HL-60/S4 (cell line): ENCODE results near the gene NIM1K.
"Not testable (repeated sequence)": the region's sequence is repeated elsewhere in the genome, so short reads cannot be mapped to it uniquely, and the experiment has no call there.

Experiments used
- in situ Hi-C: fragments of 300-500 bp; cut with MboI; formaldehyde crosslinking; loops from 2 replicates; pipeline ENCODE4 v1.14.3; 2022; ENCODE audit warnings: low sequenced_read_pairs

NIM1K gene

DNA sequence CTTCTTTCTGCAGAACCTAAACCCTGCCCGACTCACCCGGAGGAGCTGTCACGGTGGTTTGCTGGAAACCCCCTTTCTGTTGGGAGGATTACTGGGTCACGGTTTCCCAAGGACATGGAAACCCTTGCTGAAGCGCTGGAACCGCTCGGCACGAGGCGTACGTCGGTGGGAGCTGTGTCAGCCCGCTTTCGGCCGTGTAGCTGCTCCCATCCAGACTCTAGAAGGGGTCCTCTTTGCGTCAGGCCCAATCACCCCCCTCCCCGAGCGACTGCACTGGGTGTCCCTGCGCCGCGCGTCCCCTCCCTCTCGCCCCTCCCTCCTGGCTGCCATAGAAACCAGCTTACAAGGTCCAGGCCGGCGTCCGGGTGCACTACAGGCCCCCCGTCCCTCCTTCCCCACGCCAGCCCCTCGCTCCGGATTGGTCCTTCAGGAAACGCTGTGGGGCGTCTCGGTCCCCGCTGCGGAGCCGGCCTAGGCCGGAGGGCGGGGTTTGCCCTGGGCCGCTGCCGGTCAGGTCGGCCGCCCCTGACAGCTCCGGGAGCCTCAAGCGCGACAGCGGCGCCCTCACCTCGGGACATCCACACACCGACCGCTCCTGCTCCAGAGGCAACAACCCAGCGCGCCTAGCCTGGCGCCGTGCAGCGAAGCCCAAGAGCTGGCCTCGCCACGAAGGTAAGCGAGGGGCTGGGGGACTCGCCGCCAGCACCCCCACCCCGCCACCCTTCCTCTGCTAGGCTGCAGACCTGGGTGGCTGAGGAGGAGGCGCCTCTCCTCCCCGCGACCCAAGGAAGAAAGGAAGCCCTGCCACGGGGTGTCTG is at the start of gene NIM1K:
Gene NIM1K (plus strand): TSS at position 486 of the 818 bp plus-strand sequence. CDS start 53,551 bp downstream, outside the sequence.
- in situ Hi-C loops = no loop called here

DNA sequence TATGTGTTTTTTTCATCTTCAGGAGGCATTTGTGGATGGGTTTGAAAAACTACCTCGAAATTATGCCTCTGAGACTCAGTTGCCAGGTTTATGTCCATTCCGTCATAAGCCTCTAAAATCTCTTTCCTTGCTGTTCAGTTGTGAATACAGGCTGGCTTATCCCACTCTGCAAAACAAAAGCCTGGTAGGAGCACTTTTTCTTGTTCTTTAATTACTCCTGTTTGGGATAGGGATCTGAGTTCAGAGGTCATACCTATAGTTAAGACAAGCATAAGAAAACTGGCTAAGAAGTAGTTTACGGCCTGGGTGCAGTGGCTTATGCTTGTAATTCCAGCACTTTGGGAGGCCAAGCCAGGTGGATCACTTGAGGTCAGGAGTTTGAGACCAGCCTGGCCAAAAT is 47.0 kb upstream of the NIM1K start:
- in situ Hi-C loops = no loop called here

DNA sequence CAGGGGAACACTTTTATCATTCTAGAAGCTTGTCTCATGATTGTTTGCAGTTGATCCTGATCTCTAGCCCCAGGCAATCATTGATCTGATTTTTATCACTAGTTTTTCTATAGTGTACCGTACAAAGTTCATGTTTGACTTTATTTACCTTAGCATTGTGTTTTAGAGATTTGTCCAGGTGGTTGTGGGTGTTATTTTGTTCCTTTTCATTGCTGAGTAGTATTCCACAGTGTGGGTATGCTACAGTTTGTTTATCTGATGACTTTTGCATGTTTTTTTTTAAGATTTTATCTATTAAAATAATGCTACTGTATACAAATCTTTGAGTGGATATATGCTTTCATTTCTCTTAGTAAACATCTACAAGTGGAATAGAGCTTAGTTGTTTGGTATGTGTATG is 45.1 kb upstream of the NIM1K start:
- in situ Hi-C loops = no loop called here

DNA sequence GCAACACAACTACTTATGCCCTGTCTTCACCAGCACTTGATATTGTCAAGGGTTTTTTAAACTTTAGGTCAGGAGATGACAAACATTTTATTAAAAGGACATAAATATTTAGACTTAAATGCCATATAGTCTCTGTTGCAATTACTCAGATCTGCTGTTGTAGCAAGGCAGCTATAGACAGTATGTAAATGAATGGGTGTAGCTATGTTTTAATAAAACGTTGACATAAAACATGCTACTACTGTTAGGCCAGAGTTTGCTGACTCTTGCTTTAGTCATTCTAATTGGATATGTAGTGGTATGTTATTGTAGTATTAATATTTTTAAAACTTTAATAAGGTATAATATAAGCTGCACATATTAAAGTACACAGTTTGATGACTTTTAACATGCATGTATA is 43.6 kb upstream of the NIM1K start:
- in situ Hi-C loops = no loop called here

DNA sequence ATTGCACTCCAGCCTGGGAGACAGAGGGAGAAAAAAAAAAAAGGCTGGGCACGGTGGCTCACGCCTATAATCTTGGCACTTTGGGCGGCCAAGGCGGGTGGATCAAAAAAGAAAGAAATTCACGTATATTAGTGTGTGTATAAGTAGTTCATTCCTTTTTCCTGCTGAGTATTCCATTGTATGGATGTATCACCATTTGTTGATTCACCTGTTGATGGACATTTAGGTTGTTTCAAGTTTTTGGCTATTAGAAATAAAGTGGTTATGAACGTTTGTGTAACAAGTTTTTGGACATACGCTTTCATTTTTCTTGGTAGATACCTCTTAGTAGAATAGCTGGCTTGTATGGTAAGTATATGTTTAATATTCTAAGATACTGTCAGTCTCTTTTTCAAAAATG is 42.8 kb upstream of the NIM1K start:
- in situ Hi-C loops = no loop called here

DNA sequence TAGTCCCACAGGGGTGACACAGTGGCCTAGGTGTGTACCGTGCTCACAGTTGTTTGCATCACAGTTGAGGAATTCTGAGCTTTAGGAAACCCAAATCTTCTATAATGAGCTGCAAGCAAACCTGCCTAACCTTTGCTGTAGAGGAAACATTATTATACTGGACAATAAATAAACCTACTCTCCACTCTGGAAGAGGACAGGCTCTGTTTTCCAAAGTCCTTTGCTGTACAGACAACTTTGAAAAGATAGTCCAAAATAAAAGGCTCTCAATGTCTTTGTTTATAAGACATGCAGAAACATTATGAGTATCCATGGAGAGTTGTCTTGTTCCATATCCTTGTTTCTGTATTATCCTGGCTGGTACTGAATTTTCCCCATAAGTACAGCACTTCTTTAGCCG is 42.0 kb upstream of the NIM1K start:
- in situ Hi-C loops = no loop called here

DNA sequence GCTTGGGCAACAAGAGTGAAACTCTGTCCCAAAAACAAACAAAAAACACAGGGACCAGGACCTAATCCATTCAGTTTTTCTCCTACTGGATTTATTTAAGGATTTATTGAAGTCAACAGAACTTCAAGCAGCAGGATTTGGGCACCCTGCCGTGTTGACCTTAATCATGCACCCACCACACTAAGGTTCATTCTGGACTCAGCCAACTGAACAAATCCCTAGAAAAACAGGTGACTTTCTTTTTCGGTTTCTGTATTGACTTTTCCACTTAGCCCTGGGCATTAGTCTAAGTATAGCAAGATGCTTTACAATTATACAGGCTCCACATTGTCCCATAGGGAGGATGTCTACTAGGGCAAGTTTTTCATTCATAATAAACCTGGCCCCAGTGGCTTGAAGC is 41.3 kb upstream of the NIM1K start:
- in situ Hi-C loops = no loop called here

DNA sequence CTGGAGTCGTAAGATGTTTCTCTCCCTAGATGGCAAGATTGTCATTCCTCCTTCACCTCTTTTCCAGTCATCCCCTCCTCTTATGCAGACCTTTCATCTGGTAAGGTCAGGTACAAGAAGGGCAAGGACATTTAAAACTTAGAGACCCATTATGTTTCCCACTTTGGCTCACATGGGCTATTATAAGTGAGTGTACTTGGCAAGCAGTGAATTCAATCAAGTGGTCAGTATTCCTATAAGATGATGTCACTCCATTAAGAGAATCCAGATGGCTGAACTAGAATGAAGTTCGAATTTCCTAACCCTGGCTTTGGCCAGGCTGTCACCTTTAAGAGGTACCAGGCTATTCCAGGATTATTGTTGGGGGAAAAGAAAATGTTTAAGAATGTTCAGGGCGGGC is 39.1 kb upstream of the NIM1K start:
- in situ Hi-C loops = no loop called here

DNA sequence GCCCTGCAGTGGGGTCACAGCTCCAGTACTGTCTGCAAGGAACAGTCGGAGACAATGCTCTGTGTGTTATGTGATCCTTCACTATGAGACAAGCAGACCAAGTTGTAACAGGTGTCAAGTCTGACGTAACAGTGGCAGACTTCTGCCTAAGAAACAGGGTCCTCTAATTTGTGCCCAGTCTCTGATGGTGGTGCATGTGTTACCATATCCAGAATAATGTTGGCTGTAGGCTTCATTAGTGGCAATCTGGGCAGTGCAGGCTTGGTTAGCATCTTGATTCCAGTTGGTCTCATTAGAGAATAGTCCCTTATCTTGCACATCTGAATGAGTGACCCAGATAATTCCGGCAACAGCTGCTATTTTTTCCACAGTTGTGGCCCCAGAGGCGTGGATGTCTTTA is 37.6 kb upstream of the NIM1K start:
- in situ Hi-C loops = no loop called here

DNA sequence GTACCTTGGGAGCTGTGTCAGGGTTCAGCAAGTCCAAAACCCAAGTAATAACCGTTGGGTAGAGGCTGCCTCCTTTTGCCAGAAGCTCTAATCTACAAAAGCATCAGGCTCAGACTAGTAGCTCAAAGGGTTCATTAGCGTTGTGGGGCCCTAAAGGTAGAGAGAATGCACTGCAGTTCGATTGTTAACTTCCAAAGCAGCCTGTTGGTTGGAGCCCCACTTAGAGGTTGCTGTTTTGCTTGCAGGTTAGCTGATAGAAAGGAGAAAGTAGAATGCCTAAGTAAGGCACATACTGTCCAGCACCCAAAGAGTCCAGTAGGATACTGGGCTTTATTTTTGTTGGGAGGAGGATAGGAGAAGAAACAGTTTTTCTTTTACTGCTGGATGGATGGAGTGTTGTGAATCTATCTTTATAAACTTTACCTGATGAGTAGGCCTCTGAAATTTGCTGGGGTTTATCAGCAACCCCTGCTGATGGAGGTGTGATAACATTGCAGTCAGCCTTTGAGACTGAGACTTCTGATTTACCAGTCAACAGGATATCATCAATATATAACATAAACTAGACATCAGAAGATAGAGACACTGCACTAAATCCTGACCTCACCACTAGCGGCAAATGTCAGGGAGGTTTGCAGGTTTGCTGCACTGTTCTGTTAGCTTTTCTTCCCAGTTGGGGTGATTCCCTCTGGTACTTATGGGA is 36.5 kb upstream of the NIM1K start:
- in situ Hi-C loops = no loop called here

DNA sequence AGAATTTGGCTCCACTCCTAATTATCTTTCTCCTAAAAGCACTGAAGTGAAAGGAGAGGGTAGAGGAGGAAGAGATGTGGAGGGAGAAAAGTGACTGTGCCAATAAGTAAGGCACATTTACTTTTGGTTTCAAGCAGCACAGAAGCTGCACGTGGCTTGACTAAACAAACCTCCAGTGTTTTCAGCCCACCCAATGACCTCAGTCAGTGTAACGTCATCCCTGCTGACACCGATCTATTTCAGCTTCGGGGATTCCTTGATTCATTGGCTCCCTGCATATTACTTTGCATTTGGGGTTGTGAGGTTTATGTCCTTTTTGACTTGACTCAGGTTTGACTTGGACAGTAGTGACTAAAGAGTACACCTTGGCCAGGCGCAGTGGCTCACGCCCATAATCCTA is 35.6 kb upstream of the NIM1K start:
- in situ Hi-C loops = no loop called here

DNA sequence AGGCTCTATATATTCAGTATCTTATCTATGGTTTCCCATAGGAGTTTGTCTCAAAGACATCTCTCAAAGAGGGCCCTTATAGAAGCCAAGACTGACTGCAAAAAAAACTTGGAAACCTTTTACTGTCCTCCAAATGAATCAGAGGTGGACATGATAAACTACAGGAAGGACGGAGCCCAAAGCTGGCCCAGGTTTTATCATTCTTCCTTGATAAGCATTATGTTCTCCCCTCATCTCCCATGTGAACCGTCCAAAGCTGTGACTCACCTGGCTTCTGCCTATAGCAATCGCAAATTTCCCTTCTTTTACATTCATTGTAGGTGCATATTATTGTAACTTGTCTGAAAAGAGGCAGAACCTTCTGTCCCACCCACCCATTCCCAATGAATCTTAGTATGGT is 35.0 kb upstream of the NIM1K start:
- in situ Hi-C loops = no loop called here

DNA sequence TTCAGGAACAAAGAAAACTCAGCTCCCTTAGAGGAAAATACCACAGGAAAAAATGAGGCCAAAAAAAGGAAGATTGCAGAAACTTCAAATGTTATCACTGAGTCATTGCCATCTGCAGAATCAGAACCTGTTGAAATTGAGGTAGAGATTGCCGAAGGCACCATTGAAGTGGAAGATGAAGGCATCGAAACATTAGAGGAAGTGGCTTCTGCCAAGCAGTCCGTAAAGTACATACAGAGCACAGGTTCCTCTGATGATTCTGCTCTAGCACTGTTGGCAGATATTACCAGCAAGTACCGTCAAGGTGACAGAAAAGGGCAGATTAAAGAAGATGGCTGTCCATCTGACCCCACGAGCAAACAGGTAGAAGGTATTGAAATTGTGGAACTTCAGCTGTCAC is 30.8 kb upstream of the NIM1K start:
- in situ Hi-C loops = no loop called here

DNA sequence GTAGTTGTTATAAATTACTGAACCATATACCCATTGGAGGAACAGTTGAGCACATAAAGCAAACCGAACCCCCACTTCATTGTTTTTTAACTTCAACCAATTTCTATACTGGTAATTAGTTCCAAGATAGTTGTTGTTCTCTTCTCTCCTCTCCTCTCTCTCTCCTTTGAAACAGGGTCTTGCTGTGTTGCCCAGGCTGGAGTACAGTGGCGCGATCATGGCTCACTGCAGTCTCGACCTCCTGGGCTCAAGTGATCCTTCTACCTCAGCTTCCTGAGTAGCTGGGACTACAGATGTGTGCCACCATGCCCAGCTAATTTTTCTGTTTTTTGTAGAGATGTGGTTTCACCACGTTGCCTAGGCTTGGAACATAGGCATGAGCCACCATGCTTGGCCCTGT is 27.2 kb upstream of the NIM1K start:
- in situ Hi-C loops = not testable (repeated sequence)

DNA sequence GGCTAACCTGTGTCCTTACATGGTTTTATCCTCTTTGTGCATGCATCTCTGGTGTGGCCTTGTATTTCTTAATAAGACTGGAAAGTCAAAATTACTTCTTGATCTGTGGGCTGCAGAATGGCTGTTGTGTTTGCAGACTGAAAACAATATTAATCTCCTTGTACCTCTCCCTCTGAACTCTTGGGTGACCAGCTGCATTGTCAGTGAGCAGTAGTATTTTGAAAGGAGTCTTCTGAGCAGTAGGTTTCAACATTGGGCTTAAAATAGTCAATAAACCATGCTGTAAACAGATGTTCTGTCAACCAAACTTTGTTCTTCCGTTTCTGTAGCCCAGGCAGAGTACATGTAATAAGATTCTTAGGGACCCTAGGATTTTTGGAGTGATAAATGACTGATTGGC is 26.7 kb upstream of the NIM1K start:
- in situ Hi-C loops = no loop called here

DNA sequence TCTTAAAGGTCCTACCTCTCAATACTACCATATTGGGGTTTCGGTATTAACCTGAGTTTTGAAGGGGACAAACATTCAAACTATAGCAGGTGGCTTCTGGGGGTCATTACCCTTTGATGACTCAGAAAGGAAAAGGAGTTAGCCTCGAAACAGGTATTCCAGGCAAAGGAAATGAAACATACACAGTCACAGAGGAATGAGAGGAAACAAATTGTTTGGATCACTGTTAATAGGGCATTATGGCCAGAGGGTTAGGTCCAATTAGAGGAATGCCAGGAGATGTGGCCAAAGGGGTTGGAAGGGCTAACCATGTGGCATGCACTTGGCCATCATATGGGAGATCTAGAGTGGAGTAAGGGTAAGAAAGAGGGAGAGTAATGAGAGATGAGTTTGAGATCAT is 23.9 kb upstream of the NIM1K start:
- in situ Hi-C loops = no loop called here

DNA sequence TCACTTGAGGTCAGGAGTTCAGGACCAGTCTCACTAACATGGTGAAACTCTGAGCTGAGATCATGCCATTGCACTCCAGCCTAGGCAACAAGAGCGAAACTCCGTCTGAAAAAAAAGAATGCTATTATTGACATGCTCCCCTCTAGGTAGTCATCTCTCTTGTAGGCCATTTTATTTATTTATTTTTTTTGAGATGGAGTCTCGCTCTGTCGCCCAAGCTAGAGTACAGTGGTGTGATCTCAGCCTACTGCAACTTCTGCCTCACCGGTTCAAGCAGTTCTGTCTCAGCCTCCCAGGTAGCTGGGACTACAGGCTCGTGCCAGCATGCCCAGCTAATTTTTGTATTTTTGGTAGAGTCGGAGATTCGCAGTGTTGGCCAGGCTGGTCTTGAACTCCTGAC is 20.6 kb upstream of the NIM1K start:
- in situ Hi-C loops = no loop called here

DNA sequence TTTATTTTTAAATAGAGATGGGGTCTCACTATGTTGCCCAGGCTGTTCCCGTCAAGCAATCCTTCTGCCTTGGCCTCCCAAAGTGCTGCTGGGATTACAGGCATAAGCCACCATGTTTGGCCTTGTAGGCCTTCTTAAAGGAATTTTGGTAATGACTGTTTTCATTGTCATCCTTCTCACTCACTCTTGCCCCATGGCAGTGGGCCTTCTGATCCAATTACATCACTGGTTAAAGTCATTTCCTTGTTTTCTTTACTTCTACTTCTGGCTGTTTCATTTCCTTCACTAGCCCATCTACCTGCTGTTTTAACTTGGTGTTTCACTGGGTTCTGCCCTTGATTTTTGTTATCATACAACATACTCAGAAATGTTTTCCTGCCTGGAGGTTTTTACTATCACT is 20.1 kb upstream of the NIM1K start:
- in situ Hi-C loops = no loop called here

DNA sequence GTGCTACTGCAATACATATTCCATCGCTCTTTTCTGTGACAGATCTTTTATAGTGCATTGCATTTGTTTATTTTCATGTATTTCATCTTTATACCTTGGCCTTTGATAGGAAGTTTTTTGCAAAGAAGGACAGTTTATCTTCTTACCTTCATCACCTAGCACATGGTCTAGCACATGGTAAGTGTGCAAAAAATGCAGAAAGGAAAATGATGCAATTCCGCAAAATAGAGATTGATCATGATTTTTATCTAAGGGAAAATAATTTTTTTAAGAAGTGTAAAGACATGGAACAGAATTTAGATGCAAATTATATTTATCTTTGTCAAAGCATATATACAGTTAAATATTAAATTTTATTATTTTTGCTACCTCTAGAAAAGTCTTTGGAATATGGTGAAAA is 19.2 kb upstream of the NIM1K start:
- in situ Hi-C loops = no loop called here

DNA sequence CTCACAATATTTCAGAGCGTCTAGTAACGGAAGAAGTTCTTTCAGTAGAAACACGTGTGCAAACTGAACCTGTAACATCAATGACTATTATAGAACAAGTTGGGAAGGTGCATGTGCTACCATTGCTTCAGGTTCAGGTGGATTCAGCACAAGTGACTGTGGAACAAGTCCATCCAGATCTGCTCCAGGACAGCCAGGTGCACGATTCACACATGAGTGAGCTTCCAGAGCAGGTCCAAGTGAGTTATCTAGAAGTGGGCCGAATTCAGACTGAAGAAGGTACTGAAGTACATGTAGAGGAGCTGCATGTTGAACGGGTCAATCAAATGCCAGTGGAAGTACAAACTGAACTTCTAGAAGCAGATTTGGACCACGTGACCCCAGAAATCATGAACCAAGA is 17.4 kb upstream of the NIM1K start:
- in situ Hi-C loops = no loop called here

DNA sequence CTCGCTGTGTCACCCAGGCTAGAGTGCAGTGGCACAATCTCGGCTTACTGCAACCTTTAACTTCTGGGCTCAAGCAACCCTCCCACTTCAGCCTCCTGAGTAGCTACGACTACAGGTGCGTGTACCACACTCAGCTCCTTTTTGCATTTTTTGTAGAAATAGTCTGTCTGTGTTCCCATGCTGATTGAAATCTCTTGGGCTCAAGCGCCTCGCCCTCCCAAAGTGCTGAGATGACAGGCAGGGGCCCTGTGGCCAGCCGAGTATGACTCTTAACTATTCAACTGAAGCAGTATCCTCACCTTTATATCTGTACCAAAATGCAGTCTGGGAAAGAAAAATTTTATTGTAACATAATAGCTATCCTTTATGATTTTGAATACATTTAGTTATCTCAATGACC is 12.2 kb upstream of the NIM1K start:
- in situ Hi-C loops = no loop called here

DNA sequence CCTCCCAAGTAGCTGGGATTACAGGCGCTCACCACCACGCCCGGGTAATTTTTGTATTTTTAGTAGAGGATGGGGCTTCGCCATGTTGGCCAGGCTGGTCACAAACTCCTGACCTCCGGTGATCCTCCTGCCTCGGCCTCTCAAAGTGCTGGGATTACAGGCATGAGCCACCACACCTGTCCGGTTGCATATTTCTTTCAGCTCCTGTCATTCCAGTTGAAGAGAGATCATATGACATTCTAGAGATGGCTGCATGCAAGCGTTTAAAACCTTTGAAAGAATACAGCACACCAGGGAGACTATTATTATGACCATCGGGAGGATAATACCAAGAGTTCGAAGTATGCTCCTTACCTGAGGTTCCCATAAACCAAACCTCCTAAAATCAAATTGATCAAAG is 9.6 kb upstream of the NIM1K start:
- in situ Hi-C loops = no loop called here

DNA sequence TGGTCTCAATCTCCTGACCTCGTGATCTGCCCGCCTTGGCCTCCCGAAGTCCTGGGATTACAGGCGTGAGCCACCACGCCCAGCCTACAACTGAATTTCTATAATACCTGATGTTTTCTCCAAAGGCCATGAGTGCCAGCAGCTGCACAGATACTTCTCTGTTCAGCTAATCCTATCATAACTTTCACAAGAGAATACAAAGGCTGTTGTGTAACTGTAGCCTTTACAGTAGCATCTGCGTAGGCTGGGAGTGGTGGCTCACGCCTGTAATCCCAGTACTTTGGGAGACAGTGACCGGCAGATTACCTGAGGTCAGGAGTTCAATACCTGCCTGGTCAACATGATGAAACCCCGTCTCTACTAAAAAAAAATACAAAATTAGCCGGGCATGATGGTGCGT is 8.9 kb upstream of the NIM1K start:
- in situ Hi-C loops = not testable (repeated sequence)
